ENCODE data around the gene TTF1. TPM values are rescaled to one million over a fixed set of nuclear protein-coding genes. Genes with fewer than 3 reads are reported as not detected.

Gene TTF1
- total RNA-seq, 1 donor from 2014 or later, result 33.1 TPM

GRCh38 chr9:132351404-132352045 is 55.1 kb downstream of the TTF1 start:
- Mint-ChIP-seq H3K9me3 (no peaks in the 10 kb centered on the region), H3K27ac (peak overlapping the region; percentile 66), H3K4me1 (ENCODE audit: low read depth) (peaks cover 53% of the 10 kb centered on the region), H3K27me3 (ENCODE audit: insufficient read depth) (peaks cover 3% of the 10 kb centered on the region), H3K4me3 (peak overlapping the region; percentile 91), H3K36me3 (ENCODE audit: low read depth) (peaks cover 48% of the 10 kb centered on the region)
- no peak for DNase-seq (ENCODE audit: low spot score)
- intact Hi-C loops (cut with micrococcal nuclease), result loop anchor here (1.0 to 10.0 kb wide), 12 partner anchors 55 to 1227 kb away; partner anchors contain the start of genes AK8, GTF3C4, MED22 and NUP214

DNA sequence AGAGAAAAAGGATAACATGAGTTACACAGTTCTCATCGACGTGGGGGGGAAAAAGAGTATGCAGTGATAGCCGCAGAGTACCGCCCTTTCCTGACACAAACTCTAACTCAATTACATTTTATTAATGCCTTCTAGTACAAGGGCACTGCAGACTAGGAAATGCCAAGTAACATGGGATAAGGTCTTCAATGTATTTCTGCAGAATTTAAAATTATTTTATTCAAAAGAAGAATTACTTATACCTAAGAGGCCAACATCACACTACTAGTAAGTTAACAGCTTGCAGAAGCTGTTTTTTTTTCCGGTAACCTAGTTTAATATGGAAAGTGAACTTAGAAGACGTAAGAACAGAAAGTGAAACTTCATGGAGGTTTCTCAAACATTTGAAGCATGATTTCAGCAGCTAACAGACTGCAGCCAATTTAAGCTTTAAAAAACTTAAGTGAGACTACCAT is 55.8 kb downstream of the TTF1 start:
- Mint-ChIP-seq H3K27ac (peak overlapping the region; percentile 66), H3K36me3 (ENCODE audit: low read depth) (peaks cover 55% of the 10 kb centered on the region), H3K4me3 (peak overlapping the region; percentile 91), H3K27me3 (ENCODE audit: insufficient read depth) (peaks cover 2% of the 10 kb centered on the region), H3K4me1 (ENCODE audit: low read depth) (peaks cover 53% of the 10 kb centered on the region), H3K9me3 (no peaks in the 10 kb centered on the region)
- intact Hi-C loops (cut with micrococcal nuclease), result loop anchor here (1.0 to 10.0 kb wide), 13 partner anchors 55 to 1226 kb away; partner anchors contain the start of genes AK8, GTF3C4, MED22 and NUP214
- peak; percentile 19 for DNase-seq (ENCODE audit: low spot score)

DNA sequence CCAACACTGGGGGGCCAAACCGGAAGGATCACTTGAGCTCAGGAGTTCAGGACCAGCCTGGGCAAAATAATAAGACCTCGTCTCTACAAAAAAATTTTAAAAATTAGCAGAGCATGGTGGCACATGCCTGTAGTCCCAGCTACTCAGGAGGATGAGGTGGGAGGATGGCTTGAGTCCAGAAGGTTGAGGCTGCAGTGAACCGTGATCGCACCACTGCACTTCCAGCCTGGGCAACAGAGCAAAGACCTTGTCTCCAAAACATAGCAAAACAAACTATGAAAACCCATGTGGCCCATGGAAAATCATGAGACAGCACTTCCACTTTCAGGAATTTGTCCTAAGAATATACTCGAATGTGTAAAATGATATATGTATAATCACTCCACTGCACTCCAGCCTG is 58.0 kb downstream of the TTF1 start:
- H3K4me3 Mint-ChIP-seq, result no peak overlapping the region
- no peak for DNase-seq (ENCODE audit: low spot score)
- no peaks in the 10 kb centered on the region for H3K27me3 Mint-ChIP-seq (ENCODE audit: insufficient read depth)
- peaks cover 44% of the 10 kb centered on the region for H3K4me1 Mint-ChIP-seq (ENCODE audit: low read depth)
- H3K36me3 Mint-ChIP-seq (ENCODE audit: low read depth), result peaks cover 64% of the 10 kb centered on the region
- intact Hi-C loops (cut with micrococcal nuclease), result no loop called here
- H3K9me3 Mint-ChIP-seq, result no peaks in the 10 kb centered on the region
- H3K27ac Mint-ChIP-seq, result peak overlapping the region; percentile 23

DNA sequence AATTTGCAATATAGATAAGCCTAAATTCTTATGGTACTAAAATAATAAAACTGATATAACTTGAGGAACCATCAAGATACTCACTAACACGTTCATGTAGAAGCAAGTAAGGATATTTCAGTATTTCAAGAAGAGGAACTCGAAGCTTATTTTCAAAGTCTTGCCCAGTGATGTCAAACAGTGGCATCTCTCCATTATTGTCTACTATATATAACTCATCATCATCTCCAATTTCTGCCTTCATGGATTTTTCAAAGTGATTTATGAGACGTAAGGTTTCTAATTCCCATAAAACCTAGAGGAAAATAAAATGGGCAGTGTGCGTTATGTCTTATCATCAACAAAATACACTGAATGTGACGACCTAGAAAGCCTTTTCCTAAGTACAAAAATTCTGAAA is 60.5 kb downstream of the TTF1 start:
- Mint-ChIP-seq H3K27ac (no peak overlapping the region), H3K4me1 (ENCODE audit: low read depth) (peaks cover 28% of the 10 kb centered on the region), H3K9me3 (no peaks in the 10 kb centered on the region), H3K36me3 (ENCODE audit: low read depth) (peaks cover 59% of the 10 kb centered on the region), H3K4me3 (no peak overlapping the region), H3K27me3 (ENCODE audit: insufficient read depth) (no peaks in the 10 kb centered on the region)
- intact Hi-C loops (cut with micrococcal nuclease), result no loop called here
- no peak for DNase-seq (ENCODE audit: low spot score)

DNA sequence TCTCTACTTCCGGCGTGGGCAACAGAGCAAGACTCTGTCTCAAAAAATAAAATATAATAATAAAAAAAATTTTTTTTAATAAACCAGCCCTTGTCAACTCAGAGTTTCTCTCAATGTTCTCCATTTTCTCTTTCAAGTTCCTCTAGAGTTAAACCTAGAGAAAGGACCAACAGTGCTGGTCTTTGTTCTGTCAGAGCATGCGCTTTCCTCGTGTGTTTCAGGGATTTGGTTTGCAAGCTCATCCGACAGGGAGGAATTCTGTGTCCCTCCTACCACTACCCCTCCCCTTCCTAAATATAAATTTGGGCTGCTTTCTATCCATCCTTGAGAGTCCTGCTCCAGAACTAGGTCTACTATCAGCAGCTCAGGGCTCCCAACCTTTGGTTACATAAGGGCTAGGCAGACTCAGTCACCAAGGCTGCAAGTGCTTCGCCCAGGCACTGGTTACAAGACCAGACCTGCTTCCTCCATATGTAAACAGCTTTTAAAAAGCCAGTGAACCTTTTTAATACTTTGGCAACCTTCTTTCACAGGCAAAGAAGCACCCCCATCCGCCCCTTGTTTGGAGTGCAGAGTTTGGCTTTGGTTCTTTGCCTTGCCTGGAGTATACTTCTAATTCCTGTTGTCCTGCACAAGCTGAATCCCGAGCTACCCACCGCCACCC is 65.3 kb downstream of the TTF1 start:
- Mint-ChIP-seq H3K36me3 (ENCODE audit: low read depth) (peaks cover 62% of the 10 kb centered on the region), H3K9me3 (no peaks in the 10 kb centered on the region), H3K4me3 (no peak overlapping the region), H3K27ac (no peak overlapping the region), H3K27me3 (ENCODE audit: insufficient read depth) (no peaks in the 10 kb centered on the region), H3K4me1 (ENCODE audit: low read depth) (peaks cover 14% of the 10 kb centered on the region)
- no peak for DNase-seq (ENCODE audit: low spot score)
- intact Hi-C loops (cut with micrococcal nuclease), result no loop called here

DNA sequence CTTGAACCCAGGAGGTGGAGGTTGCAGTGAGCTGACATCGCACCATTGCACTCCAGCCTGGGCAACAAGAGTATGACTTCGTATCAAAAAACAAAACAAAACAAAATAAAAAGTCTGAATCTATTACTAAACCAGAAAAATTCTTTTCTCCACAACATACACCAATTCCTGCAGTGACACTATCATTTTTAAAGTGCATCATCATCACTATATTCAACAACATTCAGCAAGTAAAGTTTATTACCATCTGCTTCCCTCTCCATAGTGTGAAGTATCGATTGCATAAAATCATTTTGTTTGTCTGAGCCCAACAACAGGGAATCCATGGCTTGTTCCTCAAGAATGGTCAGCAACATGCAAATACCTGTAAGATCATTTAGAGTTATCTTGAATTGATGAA is 72.3 kb downstream of the TTF1 start:
- Mint-ChIP-seq H3K27me3 (ENCODE audit: insufficient read depth) (no peaks in the 10 kb centered on the region), H3K27ac (no peak overlapping the region), H3K4me3 (no peak overlapping the region), H3K4me1 (ENCODE audit: low read depth) (peaks cover 4% of the 10 kb centered on the region), H3K9me3 (no peaks in the 10 kb centered on the region), H3K36me3 (ENCODE audit: low read depth) (peaks cover 60% of the 10 kb centered on the region)
- DNase-seq (ENCODE audit: low spot score), result no peak
- intact Hi-C loops (cut with micrococcal nuclease), result no loop called here

- Mint-ChIP-seq H3K27ac (no peak overlapping the region), H3K36me3 (ENCODE audit: low read depth) (peaks cover 65% of the 10 kb centered on the region), H3K27me3 (ENCODE audit: insufficient read depth) (no peaks in the 10 kb centered on the region), H3K9me3 (no peaks in the 10 kb centered on the region), H3K4me3 (no peak overlapping the region), H3K4me1 (ENCODE audit: low read depth) (peaks cover 5% of the 10 kb centered on the region)
- DNase-seq (ENCODE audit: low spot score), result no peak
- intact Hi-C loops (cut with micrococcal nuclease), result no loop called here
Measured at GRCh38 chr9:132333556-132333955, 73.1 kb downstream of the TTF1 start.

- Mint-ChIP-seq H3K27ac (no peak overlapping the region), H3K27me3 (ENCODE audit: insufficient read depth) (no peaks in the 10 kb centered on the region), H3K4me1 (ENCODE audit: low read depth) (peaks cover 24% of the 10 kb centered on the region), H3K9me3 (no peaks in the 10 kb centered on the region), H3K36me3 (ENCODE audit: low read depth) (peaks cover 72% of the 10 kb centered on the region), H3K4me3 (no peak overlapping the region)
- intact Hi-C loops (cut with micrococcal nuclease), result no loop called here
- DNase-seq (ENCODE audit: low spot score), result no peak
Measured at GRCh38 chr9:132328580-132328979, 78.1 kb downstream of the TTF1 start.

- DNase-seq (ENCODE audit: low spot score), result no peak
- Mint-ChIP-seq H3K9me3 (no peaks in the 10 kb centered on the region), H3K36me3 (ENCODE audit: low read depth) (peaks cover 74% of the 10 kb centered on the region), H3K4me1 (ENCODE audit: low read depth) (peaks cover 24% of the 10 kb centered on the region), H3K27ac (no peak overlapping the region), H3K4me3 (no peak overlapping the region), H3K27me3 (ENCODE audit: insufficient read depth) (no peaks in the 10 kb centered on the region)
- intact Hi-C loops (cut with micrococcal nuclease), result no loop called here
Measured at GRCh38 chr9:132327537-132327936, 79.1 kb downstream of the TTF1 start.

Other genes starting within 250 kb of the TTF1 start
- 4.6 and 6.2 TPM in 2 replicates for gene NTNG2, start 244.8 kb downstream of the TTF1 start, total RNA-seq
- 47.4 and 49.6 TPM in 2 replicates for gene SETX, start 51.9 kb downstream of the TTF1 start, total RNA-seq
- not detected in 2 replicates for gene CFAP77, start 3.4 kb upstream of the TTF1 start, total RNA-seq
- gene BARHL1, start 175.8 kb upstream of the TTF1 start, total RNA-seq, result not detected in 2 replicates